NCI-H187 (cell line): Measurements from ENCODE around the gene GULP1.
"Not testable (repeated sequence)": the region's sequence is repeated elsewhere in the genome, so short reads cannot be mapped to it uniquely, and the experiment has no call there.

Experiments used
- DNase-seq, 2 experiments: peaks; one replicate each; lab custom pipeline; 2025; lab: John Stamatoyannopoulos, UW

GULP1 gene

GRCh38 chr2:188426121-188426520 lies 134.4 kb downstream of the GULP1 start:
- DNase-seq = no peak

GRCh38 chr2:188430705-188431104 lies 139.0 kb downstream of the GULP1 start:
- DNase-seq = no peak

DNA sequence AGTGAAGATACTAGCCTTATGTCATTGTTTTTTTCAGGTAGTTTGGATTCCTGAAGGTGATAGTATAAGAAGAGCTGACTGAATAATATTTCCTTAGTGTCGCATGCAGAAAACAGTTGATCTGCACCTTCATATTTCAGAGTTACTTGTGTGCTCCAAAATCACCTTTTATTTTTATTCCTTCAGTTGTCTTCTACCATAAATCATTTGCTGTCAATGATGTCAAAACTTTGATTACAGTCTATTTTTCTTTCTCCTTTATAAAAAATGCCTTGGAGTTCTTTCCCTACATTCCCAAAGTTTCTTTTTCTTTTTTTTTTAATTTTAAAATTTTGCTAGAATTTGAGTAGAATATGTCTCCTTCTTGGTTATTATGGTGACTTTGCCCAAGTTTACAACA lies 142.3 kb downstream of the GULP1 start:
- DNase-seq = no peak

DNA sequence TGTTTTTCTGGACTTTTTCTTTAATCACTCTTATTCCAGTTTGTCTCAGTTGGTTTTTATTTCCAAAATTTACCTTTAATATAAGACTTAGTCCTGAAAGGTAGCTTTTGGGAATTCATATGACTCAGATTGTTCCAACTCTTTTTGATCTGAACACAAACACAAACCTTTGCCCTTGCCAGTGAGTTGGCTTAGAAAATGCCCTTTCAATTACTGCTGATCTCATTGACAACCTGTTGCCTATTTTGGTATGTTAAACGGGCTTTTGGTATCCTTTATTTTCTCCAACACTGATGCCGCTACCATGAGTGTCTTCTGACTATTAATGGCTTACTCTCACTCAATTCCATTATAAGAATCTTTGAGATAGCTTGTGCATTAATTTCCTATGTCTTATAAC lies 143.4 kb downstream of the GULP1 start:
- DNase-seq = no peak

GRCh38 chr2:188437537-188437936 lies 145.9 kb downstream of the GULP1 start:
- DNase-seq = no peak

DNA sequence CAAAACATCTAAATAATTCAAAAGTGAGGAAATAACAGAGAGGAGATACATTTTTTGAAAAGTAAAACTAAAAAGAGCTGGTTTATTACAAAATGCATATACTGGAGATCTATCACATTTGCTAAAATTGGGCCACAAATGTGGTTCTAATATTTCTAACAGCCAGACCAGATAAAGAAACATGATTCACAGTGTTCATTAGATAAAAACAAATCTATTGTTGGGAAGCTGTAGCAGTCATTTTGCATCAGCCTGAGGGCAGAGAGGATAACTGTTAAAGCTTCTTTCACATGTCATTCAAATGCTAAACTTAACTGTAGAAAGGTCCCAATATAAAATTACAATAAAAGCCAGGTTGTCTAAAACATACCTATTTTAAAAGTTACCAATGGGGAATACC lies 148.3 kb downstream of the GULP1 start:
- DNase-seq = no peak

DNA sequence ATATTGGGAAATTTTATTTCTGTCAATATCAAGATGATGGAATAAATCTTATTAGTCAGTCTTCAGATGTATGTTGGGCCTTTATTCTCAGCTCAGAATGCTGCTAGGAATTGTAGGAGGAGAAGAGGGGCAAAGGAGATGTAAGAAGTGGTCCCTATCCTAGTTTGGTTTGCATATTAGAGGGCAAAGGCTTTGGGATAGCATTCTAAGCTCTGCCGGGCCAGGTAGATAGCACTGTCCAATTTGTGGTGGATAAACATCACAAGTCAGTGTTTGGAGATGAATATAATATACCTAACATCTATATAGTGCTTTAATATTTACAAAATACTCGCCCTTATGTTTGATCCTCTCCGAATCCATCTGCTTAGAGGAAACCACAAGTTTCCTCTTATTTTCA lies 149.2 kb downstream of the GULP1 start:
- no peak for DNase-seq

GRCh38 chr2:188441288-188441947 lies 149.7 kb downstream of the GULP1 start:
- no peak for DNase-seq

DNA sequence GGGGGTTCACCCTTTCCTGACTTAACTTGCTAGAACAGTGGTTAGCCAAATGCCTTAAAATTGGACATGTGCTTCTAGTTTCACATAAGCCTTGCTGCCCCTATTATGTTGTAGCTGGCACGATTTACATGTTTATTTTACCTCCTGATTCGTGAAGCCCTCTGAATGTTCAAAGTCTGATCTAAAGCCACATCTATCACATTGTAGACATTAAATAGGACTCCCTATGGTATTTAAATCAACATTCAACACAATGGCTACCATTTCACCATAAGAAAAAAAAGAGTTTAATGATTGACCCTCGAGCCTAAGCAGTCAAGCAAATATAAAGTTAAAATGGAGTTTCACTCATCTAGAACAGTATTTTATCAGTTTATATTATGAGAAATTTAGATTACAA lies 151.5 kb downstream of the GULP1 start:
- DNase-seq = no peak

GRCh38 chr2:188444106-188444835 lies 152.6 kb downstream of the GULP1 start:
- no peak for DNase-seq

DNA sequence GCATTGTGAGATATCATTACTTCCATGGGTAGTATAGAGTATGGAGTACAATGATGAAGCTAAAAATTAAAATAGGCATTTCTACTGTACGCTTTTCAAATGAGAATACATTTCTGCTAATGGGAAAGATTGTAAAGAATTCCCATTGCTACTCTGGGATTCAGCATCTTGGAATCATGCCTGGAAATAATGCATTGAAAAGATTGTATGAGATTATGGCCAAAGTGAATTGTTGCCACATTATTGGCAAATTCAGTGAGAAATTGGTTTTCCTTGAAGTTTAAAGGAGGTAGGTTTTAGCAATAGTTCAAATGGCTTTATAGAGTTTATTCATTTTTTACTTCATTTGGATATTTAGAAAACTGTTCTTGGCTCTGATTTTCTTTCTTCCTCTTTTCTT lies 157.9 kb downstream of the GULP1 start:
- DNase-seq = no peak

DNA sequence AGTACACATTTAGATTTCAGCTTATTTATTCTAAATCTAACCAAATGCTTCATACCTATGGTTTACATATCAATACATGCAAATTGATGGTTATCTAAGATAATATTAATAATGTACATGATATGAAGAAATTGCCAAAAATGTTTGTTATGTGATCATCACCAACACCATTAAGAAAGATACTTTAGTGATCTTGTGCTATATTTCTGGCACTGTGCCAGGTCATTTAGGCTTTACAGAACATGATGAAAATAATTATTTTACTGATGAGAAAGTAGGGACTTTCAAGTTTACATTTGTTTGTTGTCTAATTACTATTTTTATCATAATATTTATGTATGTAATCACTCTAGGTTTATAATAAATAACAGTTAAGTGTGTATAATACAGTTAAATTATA lies 158.3 kb downstream of the GULP1 start:
- no peak for DNase-seq

DNA sequence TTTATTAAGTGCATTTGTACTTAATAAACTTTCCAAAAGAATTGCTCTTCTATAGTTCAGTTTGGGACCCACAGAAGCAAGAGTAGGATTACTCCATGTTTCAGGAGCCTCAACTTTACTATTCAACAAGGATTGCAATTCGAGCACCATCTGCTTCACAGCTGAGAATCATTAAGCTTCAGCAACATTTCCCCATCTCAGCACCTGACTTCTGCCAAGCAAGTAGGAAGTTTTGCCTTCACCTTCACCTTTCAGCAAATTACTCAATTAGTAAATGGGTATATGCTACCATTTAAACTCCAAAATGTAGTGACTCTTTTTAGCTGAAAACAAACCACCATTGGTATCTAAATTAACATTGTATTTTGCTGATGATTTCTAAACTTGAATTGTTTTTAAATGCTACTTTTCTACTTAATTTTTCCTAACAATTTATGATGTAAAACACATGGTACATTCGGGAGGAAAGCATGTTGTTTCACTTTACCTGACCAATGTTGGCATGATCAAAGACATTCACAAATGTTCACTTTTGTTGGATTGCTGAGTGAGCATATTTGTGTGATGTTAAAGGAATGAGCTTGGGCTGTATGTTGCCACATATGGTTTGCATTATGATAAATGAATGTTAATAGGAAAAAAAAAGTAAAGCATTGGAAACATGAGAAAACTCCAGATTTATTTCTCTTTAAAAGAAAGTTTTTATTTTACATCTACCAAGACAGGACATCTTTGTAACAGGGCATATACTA lies 159.2 kb downstream of the GULP1 start:
- no peak for DNase-seq

DNA sequence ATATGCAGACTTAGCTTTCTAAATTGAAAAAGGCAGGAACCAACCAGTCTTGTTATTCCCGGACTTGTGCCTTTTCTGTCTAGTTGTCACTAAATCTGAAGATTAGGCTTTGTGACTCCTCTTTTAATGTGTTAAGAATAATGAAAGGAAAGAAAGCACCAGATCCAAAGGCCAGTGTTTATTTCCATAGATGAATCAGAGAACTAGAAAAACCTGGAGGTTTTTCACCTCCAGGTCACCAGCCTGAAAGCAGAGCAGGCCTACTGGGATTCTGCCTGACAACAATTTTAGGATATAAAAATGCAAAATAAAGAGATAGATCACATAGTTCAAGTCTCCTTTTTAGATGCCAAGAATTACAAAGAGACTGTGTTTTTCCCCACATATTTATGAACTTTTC lies 160.4 kb downstream of the GULP1 start:
- no peak for DNase-seq

DNA sequence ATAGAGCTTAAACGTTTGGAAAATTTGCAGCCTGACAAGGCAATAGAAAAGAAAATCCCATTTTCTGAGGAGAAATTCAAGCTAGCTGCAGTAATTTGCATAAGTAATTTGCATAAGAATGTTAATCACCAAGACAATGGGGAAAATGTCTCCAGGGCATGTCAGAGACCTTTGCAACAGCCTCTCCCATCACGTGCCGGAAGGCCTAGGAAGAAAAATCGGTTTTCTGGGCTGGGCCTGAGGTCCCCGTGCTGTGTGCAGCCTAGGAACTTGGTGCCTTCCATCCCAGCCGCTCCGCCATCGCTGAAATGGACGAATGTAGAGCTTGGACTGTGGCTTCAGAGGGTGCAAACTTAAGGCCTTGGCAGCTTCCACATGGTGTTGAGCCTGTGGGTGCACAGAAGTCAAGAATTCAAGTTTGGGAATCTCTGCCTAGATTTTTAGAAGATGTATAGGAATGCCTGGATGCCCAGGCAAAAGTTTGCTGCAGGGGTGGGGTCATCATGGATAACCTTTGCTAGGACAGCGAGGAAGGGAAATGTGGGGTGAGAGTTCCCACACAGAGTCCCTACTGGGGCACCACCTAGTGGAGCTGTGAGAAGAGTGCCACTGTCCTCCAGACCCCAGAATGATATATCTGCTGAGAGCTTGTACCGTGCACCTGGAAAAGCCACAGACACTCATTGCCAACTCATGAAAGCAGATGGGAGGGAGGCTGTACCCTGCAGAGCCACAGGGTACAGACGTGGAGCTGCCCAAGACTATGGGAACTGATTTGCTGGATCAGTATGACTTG lies 164.6 kb downstream of the GULP1 start:
- DNase-seq = no peak

DNA sequence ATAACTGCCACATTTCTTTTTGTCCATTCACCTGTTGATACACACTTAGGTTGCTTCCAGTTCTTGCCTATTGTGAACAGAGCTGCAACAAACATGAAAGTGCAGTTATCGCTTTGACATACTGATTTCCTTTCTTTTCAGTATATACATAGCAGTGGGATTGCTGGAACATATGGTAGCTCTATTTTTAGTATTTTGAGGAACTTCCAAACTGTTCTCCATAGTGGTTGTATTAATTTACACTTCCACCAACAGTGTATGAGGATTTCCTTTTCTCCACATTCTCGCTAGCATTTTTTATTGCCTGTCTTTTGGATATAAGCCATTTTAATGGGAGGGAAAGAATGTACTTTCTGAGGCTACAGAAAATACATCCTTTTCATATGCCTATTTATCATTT lies 167.4 kb downstream of the GULP1 start:
- DNase-seq = no peak

DNA sequence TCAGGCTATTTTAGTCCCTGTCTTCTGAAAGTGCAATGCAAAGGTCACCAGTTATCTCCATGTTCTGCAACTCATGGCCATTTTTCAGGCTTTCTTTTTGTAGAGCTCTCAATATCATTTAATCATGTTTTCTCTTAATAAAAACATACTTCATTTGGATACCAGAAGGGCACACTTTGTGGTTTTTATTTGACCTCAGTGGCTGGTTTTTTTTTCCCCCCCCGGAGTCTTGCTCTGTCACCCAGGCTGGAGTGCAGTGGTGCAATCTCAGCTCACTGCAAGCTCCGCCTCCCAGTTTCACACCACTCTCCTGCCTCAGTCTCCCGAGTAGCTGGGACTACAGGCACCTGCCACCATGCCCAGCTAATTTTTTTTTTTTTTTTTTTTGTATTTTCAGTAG lies 174.4 kb downstream of the GULP1 start:
- not testable (repeated sequence) for DNase-seq

DNA sequence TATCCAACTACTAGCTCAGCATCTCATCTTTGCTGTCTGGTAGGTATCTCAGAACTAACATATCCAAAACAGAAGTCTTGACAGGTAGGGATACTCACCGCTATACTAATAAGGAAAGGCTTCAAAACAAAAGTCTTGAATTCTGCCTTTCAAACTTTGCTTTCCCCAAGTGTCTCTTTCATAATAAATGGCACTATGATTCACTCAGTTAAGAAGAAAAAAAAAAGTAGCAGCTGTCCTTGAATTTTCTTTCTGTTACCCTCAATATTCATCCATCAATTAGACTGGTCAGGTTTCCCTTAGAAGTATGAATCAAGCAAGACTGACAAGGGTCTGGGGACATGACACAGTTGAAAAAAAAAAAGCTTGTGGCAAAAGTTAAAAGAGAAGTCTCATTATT lies 175.1 kb downstream of the GULP1 start:
- no peak for DNase-seq

DNA sequence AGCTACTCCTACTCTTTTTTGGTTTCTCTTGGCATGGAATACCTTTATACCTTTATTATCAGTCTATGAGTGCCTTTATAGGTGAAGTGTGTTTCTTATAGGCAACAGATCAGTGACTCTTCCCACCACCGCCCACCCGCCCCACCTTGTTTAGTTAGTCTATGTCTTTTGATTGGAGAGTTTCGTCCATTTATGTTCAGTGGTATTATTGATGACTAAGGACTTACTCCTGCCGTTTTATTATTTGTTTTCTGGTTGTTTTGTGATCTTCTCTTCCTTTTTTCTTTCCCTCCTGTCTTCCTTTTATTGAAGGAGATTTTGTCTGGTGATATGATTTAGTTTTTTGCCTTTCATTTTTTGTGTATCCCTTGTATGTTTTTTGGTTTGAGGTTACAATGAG lies 179.5 kb downstream of the GULP1 start:
- no peak for DNase-seq

GRCh38 chr2:188473306-188473705 lies 181.6 kb downstream of the GULP1 start:
- DNase-seq = no peak

GRCh38 chr2:188474316-188474715 lies 182.6 kb downstream of the GULP1 start:
- DNase-seq = no peak

DNA sequence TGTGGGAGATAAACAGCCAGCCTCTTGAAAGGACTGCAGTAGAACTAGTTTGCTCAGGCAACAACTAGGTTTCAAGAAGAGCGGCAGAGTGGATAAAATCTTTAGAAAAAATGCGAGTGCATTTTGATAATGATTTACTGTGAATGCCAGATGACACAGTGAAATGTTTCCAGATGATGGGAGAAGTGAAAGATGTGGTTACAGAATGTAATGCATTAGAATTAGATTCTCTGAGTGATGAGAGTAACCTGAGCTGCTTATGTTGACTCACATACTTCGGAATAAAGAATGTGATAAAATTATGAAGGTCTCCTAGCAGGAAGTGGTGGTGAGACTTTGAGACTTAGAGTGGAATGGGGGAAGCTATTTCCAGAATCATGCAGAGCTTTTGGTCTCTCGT lies 184.3 kb downstream of the GULP1 start:
- DNase-seq = peak in 1 of 2 experiments; percentile 4
